Spinal cord (tissue), 10 donors: ENCODE data around the gene RAD51B. TPM values are rescaled to one million over a fixed set of nuclear protein-coding genes. Genes with fewer than 3 reads are reported as not detected.

Experiments used
- DNase-seq, 6 donors: peaks; one replicate each; pipeline versions ENCODE4 v3.0.0 to v3.0.0-alpha.2; 2013 to 2015; ENCODE audit warnings: low spot score in 6 of 6, low read depth in 4 of 6
- H3K27ac ChIP-seq: one replicate; pipeline ENCODE4 v1.5.1; 2013; ENCODE audit warnings: low read depth, low read length, control low read depth
- H3K27me3 ChIP-seq: one replicate; pipeline ENCODE4 v1.6.1; 2013; ENCODE audit warnings: low read length; ENCODE audit not compliant: control insufficient read depth, insufficient read depth
- H3K36me3 ChIP-seq: one replicate; pipeline ENCODE4 v1.6.1; 2013; ENCODE audit warnings: low read length; ENCODE audit not compliant: control insufficient read depth, insufficient read depth
- H3K4me1 ChIP-seq: one replicate; pipeline ENCODE4 v1.6.1; 2013; ENCODE audit warnings: low read length; ENCODE audit not compliant: control insufficient read depth, insufficient read depth
- H3K4me3 ChIP-seq: one replicate; pipeline ENCODE4 v1.5.1; 2013; ENCODE audit warnings: low read depth, low read length, control low read depth
- H3K9me3 ChIP-seq: one replicate; pipeline ENCODE4 v1.6.1; 2013; ENCODE audit warnings: low read length; ENCODE audit not compliant: control insufficient read depth, insufficient read depth
- WGBS: methylation state at CpG from one replicate; pipeline ENCODE4 v1.1.5; 2013; ENCODE audit warnings: missing lambda C conversion rate; ENCODE audit not compliant: insufficient coverage; 5-methylcytosine and 5-hydroxymethylcytosine counted together
- polyA plus RNA-seq, 2 donors: library from polyadenylated mRNA; unstranded; fragments of 120-200 nt; gene quantifications; one replicate each; pipeline ENCODE4 v1.2.1, GENCODE V29; 2013; ENCODE audit not compliant: insufficient read length in 2 of 2
- total RNA-seq, 2 donors: library from RNA; depleted of rRNA in 1 of 2; stranded (reverse); fragments of 120-200 nt in 1 of 2; fragments of >200 nt in 1 of 2; gene quantifications; one replicate each; pipeline versions ENCODE4 v1.2.3 to v1.2.4, GENCODE V29; 2013 to 2014
- donor health status: healthy.

RAD51B gene
- total and polyA plus RNA-seq, 4 donors, result 5.7 to 28.9 (median 14.4) TPM

GRCh38 chr14:67938071-67938470 lies 118.5 kb downstream of the RAD51B start:
- Histone ChIP-seq H3K27ac (no peak overlapping the region), H3K27me3 (no peaks in the 10 kb centered on the region), H3K9me3 (no peaks in the 10 kb centered on the region), H3K36me3 (no peaks in the 10 kb centered on the region), H3K4me1 (peaks cover 3% of the 10 kb centered on the region), H3K4me3 (no peak overlapping the region)
- no peak for DNase-seq
- WGBS, result no CpG with 5 or more reads among the region's 2 CpGs

DNA sequence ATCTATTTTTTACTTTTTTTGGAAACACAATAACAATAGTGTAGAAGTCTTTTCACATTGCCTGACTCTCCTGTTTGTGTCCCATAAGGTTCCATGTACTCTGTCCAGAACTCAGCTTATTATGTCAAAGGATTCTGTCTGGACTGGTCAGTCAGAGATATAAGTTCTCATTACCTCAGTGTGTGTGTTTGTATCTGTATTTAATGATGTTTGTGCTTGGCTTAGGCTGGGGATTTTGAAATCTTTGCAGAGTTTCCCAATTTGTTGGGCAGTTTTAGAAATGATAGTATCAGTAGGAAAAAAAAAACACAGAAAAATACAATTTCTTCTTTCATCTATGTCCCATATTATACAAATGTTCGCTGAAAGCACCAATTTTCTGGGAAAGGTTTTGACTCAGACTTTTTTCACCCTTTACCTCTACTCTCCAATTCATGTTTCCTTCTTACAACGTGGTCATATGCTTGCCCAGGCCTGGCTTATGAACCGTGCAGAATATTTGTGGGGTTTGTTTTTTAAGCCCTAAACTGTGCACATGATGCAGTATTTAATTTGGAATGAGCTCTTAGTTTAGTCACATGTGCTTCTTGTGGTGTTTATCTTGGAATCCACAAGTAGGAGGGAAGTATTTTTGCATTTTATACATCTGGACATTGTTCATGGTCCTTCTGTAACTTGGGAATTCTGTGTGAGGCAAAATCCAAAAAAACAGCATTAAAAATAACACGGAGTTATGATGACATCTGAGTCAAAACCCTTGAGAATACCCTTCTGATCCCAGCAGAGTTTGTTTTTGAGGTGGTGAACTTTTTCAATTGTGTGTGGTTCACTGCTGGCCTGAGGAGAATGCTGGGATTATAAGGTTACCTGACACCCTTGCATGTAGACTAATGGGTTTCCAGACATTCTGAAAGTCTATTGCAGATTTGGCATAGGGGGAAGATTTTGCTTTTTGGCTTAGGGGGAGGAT lies 121.2 kb downstream of the RAD51B start:
- peak overlapping the region; percentile 82 for H3K27ac ChIP-seq
- peak in 1 of 6 donors; percentile 63 for DNase-seq
- WGBS, result no CpG with 5 or more reads among the region's 4 CpGs

DNA sequence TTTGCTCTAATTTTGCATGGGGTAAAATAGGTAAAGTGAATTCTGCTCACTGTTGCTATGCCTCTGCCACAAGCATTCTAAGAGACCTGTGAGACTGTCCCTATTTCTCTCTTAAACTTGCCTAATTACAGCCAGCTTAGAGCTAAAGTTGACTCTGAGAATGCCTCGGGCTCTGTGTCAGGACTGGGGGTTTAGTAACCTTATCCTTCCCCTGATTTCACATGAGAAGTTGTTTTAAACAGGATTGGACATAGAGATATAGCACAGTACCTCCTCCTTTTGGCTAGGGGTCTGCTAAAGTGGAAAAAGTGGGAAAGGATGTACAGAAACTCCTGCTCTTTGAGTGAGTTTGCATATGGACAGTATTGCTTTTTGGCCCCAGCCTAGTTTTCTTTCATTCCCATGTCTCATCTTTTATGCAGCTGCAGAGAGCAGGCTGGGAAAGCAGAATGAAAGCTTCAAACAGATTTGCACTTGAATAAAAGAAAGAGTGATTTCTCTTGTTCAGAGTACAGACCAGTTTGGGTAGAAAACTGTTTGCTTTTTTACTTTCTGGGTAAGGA lies 122.0 kb downstream of the RAD51B start:
- H3K36me3 ChIP-seq, result no peaks in the 10 kb centered on the region
- H3K4me3 ChIP-seq, result no peak overlapping the region
- no peaks in the 10 kb centered on the region for H3K9me3 ChIP-seq
- WGBS, result no CpG with 5 or more reads among the region's 1 CpG
- H3K27ac ChIP-seq, result peak overlapping the region; percentile 82
- peak in 4 of 6 donors; percentile 35 to 85 (median 70) for DNase-seq
- H3K27me3 ChIP-seq, result no peaks in the 10 kb centered on the region
- H3K4me1 ChIP-seq, result peaks cover 3% of the 10 kb centered on the region

More for the DNA sequence above, 121.2 kb downstream of the RAD51B start:
- no peaks in the 10 kb centered on the region for H3K9me3 ChIP-seq
- H3K27me3 ChIP-seq, result no peaks in the 10 kb centered on the region
- H3K36me3 ChIP-seq, result no peaks in the 10 kb centered on the region
- H3K4me3 ChIP-seq, result no peak overlapping the region
- peaks cover 3% of the 10 kb centered on the region for H3K4me1 ChIP-seq

GRCh38 chr14:67942080-67942710 lies 122.6 kb downstream of the RAD51B start:
- WGBS, result 20% methylated on average over 2 of the region's 4 CpGs
- peaks cover 3% of the 10 kb centered on the region for H3K4me1 ChIP-seq
- H3K9me3 ChIP-seq, result no peaks in the 10 kb centered on the region
- H3K4me3 ChIP-seq, result no peak overlapping the region
- peak overlapping the region; percentile 82 for H3K27ac ChIP-seq
- peak in 1 of 6 donors; percentile 24 for DNase-seq
- H3K36me3 ChIP-seq, result no peaks in the 10 kb centered on the region
- no peaks in the 10 kb centered on the region for H3K27me3 ChIP-seq

DNA sequence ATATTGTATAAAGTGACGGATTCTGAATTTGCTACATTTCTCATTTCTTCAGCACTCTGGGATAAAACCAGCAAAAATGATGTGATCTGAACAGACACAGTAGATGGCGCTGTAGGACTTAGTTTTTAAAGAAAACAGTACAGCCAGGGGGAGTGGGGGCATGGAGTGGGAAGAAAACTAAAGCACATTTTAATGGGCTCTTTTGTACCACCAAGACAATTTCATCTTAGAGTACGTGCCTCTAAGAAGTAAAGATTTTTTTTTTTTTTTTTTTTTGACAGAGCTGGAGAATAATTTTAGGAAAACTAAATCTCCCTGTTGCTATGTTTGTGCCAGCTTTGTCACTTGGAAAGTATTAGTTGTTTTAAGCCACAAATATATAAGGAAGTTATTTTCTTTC lies 124.4 kb downstream of the RAD51B start:
- DNase-seq, result peak; percentile 81 to 96 (median 84)
- Histone ChIP-seq H3K36me3 (no peaks in the 10 kb centered on the region), H3K27ac (no peak overlapping the region), H3K27me3 (no peaks in the 10 kb centered on the region), H3K4me1 (peaks cover 3% of the 10 kb centered on the region), H3K4me3 (no peak overlapping the region), H3K9me3 (no peaks in the 10 kb centered on the region)
- WGBS, result no CpG with 5 or more reads among the region's 3 CpGs

DNA sequence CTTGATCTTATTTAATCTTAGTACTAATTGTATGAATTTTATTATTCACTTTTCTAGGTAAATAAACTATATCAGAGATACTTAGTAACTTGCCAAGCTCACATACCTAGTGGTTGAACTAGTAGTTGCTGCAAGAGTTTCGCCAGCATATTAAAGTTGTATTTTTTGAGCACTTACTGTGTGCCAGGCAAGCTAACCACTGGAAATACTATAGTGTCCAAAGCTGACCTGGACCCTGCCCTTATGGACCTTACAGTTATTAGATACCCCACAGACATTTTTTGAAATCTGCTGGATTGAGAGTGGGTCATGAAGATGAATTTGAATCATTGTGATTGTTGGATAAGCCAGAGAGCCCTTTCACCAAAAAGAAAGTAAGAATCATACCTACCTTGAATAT lies 125.0 kb downstream of the RAD51B start:
- no peaks in the 10 kb centered on the region for H3K27me3 ChIP-seq
- no peak overlapping the region for H3K4me3 ChIP-seq
- peaks cover 3% of the 10 kb centered on the region for H3K4me1 ChIP-seq
- no CpG with 5 or more reads among the region's 1 CpG for WGBS
- H3K27ac ChIP-seq, result no peak overlapping the region
- DNase-seq, result no peak
- H3K9me3 ChIP-seq, result peaks cover 1% of the 10 kb centered on the region
- no peaks in the 10 kb centered on the region for H3K36me3 ChIP-seq

GRCh38 chr14:67949771-67950170 lies 130.2 kb downstream of the RAD51B start:
- no peaks in the 10 kb centered on the region for H3K4me1 ChIP-seq
- no peaks in the 10 kb centered on the region for H3K27me3 ChIP-seq
- H3K27ac ChIP-seq, result no peak overlapping the region
- no peak for DNase-seq
- no peaks in the 10 kb centered on the region for H3K36me3 ChIP-seq
- H3K9me3 ChIP-seq, result peaks cover 5% of the 10 kb centered on the region
- no peak overlapping the region for H3K4me3 ChIP-seq
- WGBS, result 30% methylated on average over 2 of the region's 4 CpGs

DNA sequence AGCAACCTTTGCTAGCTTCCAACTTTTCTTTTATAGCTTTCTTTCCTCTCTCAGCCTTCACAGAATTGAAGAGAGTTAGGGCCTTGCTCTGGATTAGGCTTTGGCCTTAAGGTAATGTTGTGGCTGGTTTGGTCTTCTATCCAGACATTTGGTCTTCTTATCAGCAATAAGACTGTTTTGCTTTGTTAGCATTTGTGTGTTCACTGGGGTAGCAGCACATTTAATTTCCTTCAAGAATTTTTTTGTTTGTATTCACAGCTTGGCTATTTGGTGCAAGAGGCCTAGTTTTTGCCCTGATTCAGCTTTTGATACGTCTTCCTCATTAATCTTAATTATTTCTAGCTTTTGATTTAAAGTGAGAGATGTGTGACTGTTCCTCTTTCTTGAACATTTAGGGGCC lies 130.8 kb downstream of the RAD51B start:
- no peaks in the 10 kb centered on the region for H3K27me3 ChIP-seq
- no peak overlapping the region for H3K4me3 ChIP-seq
- WGBS, result no CpG with 5 or more reads among the region's 1 CpG
- H3K4me1 ChIP-seq, result no peaks in the 10 kb centered on the region
- peaks cover 5% of the 10 kb centered on the region for H3K9me3 ChIP-seq
- H3K36me3 ChIP-seq, result no peaks in the 10 kb centered on the region
- H3K27ac ChIP-seq, result no peak overlapping the region
- no peak for DNase-seq

GRCh38 chr14:67951529-67952135 lies 132.1 kb downstream of the RAD51B start:
- Histone ChIP-seq H3K27ac (no peak overlapping the region), H3K9me3 (peaks cover 5% of the 10 kb centered on the region), H3K36me3 (no peaks in the 10 kb centered on the region), H3K4me3 (no peak overlapping the region), H3K27me3 (no peaks in the 10 kb centered on the region), H3K4me1 (no peaks in the 10 kb centered on the region)
- DNase-seq, result no peak
- WGBS, result 40% methylated on average over 1 of the region's 2 CpGs
